Endothelial cell of umbilical vein (primary cell): ENCODE data around the gene SERPINA1. TPM values are rescaled to one million over a fixed set of nuclear protein-coding genes. Genes with fewer than 3 reads are reported as not detected.

ENCODE experiments used
- BruUV-seq: library from RNA; stranded (reverse); fragments of 400-500 nt; replicated peaks from 2 replicates; lab custom pipeline; 2021; lab: Mats Ljungman, UMichigan
- CTCF ChIA-PET: fragments of 300-600, 350-600 bp; sonication (Branson Sonifier 250); formaldehyde crosslinking; loops from one replicate; lab custom pipeline; 2021; ENCODE audit warnings: antibody characterized with exemption, inconsistent platforms; lab: Charles Lee
- POLR2A ChIA-PET: fragments of 300-600, 350-600 bp; sonication (Branson Sonifier 250); formaldehyde crosslinking; loops from one replicate; lab custom pipeline; 2021; ENCODE audit warnings: antibody characterized with exemption, inconsistent platforms; lab: Charles Lee
- DNase-seq: peaks from one replicate; pipeline ENCODE4 v3.0.0-alpha.2; 2011; ENCODE audit warnings: low read depth, low spot score
- FAIRE-seq: peaks from 2 replicates; lab custom pipeline; 2011; peaks lifted over from hg19 to GRCh38; lab: Jason Lieb, UNC
- H2AFZ ChIP-seq: 2 replicates; pipeline ENCODE4 v1.6.0; 2012; ENCODE audit warnings: low read depth, low read length, control low read depth, inconsistent platforms
- H3K27ac ChIP-seq: 2 replicates; pipeline ENCODE4 v1.5.1; 2011; ENCODE audit warnings: low read depth, mild to moderate bottlenecking, control low read depth, low read length, moderate library complexity; ENCODE audit not compliant: insufficient read depth
- H3K27me3 ChIP-seq, 2 experiments: 2 replicates each; pipeline versions ENCODE4 v1.6.0 to v1.6.1; 2011; ENCODE audit warnings: low read length in 2 of 2, mixed read lengths in 1 of 2; ENCODE audit not compliant: control insufficient read depth in 2 of 2, insufficient read depth in 2 of 2
- H3K36me3 ChIP-seq, 2 experiments: 2 replicates in 1 of 2; 3 replicates in 1 of 2; pipeline ENCODE4 v1.5.1; 2011; ENCODE audit warnings: low read length in 2 of 2, mild to moderate bottlenecking in 1 of 2, moderate library complexity in 1 of 2; ENCODE audit not compliant: control insufficient read depth in 2 of 2, insufficient read depth in 2 of 2; ENCODE audit errors: extremely low read depth in 1 of 2
- H3K4me1 ChIP-seq: 3 replicates; pipeline ENCODE4 v1.5.1; 2011; ENCODE audit warnings: mild to moderate bottlenecking, low read length; ENCODE audit not compliant: control insufficient read depth, insufficient read depth; ENCODE audit errors: extremely low read depth
- H3K4me2 ChIP-seq: 2 replicates; pipeline ENCODE4 v1.6.1; 2011; ENCODE audit warnings: low read length, control low read depth, mixed read lengths; ENCODE audit not compliant: insufficient read depth
- H3K4me3 ChIP-seq, 3 experiments: fragments of 200-600 bp in 1 of 3; sonication (generic), shearing (Covaris generic) in 1 of 3; replicated peaks in 1 of 3; 2 replicates each; pipeline ENCODE4 v1.5.1; 2011 to 2016; ENCODE audit warnings: control low read depth in 3 of 3, low read length in 3 of 3, mild to moderate bottlenecking in 2 of 3, inconsistent platforms in 1 of 3, low read depth in 1 of 3, moderate library complexity in 1 of 3; ENCODE audit not compliant: insufficient read depth in 1 of 3
- H3K79me2 ChIP-seq: 2 replicates; pipeline ENCODE4 v1.6.0; 2012; ENCODE audit warnings: low read length, inconsistent platforms; ENCODE audit not compliant: control insufficient read depth, insufficient read depth
- H3K9ac ChIP-seq: replicated peaks from 2 replicates; pipeline ENCODE3; 2011; ENCODE audit warnings: low read length, control low read depth; ENCODE audit not compliant: insufficient read depth; ENCODE audit errors: extremely low read depth
- H3K9me1 ChIP-seq: replicated peaks from 3 replicates; pipeline ENCODE4 v1.6.0; 2011; ENCODE audit warnings: mild to moderate bottlenecking, low read length; ENCODE audit not compliant: control insufficient read depth, insufficient read depth; ENCODE audit errors: extremely low read depth
- H3K9me3 ChIP-seq: replicated peaks from 2 replicates; pipeline ENCODE4 v1.5.1; 2012; ENCODE audit warnings: low read length, inconsistent platforms; ENCODE audit not compliant: control insufficient read depth, insufficient read depth
- H4K20me1 ChIP-seq: replicated peaks from 2 replicates; pipeline ENCODE3; 2011; ENCODE audit warnings: mild to moderate bottlenecking, low read length; ENCODE audit not compliant: control insufficient read depth, insufficient read depth; ENCODE audit errors: extremely low read depth
- EZH2 ChIP-seq: IDR thresholded peaks from 2 replicates; pipeline ENCODE4 v1.6.1; 2012; ENCODE audit warnings: borderline replicate concordance, low read depth, mild to moderate bottlenecking, moderate library complexity, low read length, inconsistent platforms; ENCODE audit not compliant: severe bottlenecking
- FOS ChIP-seq: IDR thresholded peaks from 2 replicates; pipeline ENCODE4 v1.6.1; 2011; ENCODE audit warnings: mild to moderate bottlenecking, low read length, moderate library complexity, borderline replicate concordance; ENCODE audit not compliant: insufficient read depth
- GATA2 ChIP-seq: IDR thresholded peaks from 2 replicates; pipeline ENCODE4 v1.7.0; 2011; ENCODE audit warnings: low read depth, mild to moderate bottlenecking, moderate library complexity, mixed read lengths, low read length; ENCODE audit not compliant: insufficient read length, insufficient read depth
- JUN ChIP-seq: IDR thresholded peaks from 2 replicates; pipeline ENCODE4 v1.6.1; 2011; ENCODE audit warnings: borderline replicate concordance, low read depth; ENCODE audit not compliant: insufficient read length, insufficient read depth
- MAX ChIP-seq: IDR thresholded peaks from 2 replicates; pipeline ENCODE4 v1.6.1; 2011; ENCODE audit not compliant: insufficient read depth, insufficient read length
- MYC ChIP-seq: IDR thresholded peaks from one replicate; pipeline ENCODE4 v1.6.1; 2011; ENCODE audit warnings: mild to moderate bottlenecking, low read depth, low read length
- POLR2A ChIP-seq: IDR thresholded peaks from 2 replicates; pipeline ENCODE4 v1.6.1; 2012; ENCODE audit warnings: low read depth, mild to moderate bottlenecking, control low read depth, low read length
- POLR2AphosphoS5 ChIP-seq: IDR thresholded peaks from 2 replicates; pipeline ENCODE4 v1.6.1; 2012; ENCODE audit warnings: low read depth, mild to moderate bottlenecking, control low read depth, low read length, moderate library complexity; ENCODE audit not compliant: insufficient read depth
- dilution Hi-C: fragments of 300-500 bp; cut with MboI; formaldehyde crosslinking; loops from one replicate; pipeline ENCODE4 v1.15.0; 2019; ENCODE audit warnings: low sequenced_read_pairs; ENCODE audit not compliant: extremely low pct_ligation_motif_present
- intact Hi-C: fragments of 100-400 bp; cut with micrococcal nuclease; formaldehyde crosslinking; loops from one replicate; pipeline ENCODE4 v1.10.0; 2022
- polyA plus RNA-seq, 4 experiments: library from polyadenylated mRNA; depleted of rRNA in 3 of 4; stranded (reverse) in 3 of 4; unstranded in 1 of 4; fragments of >200 nt; gene quantifications; 2 replicates each; pipeline versions ENCODE4 v1.2.1 to v1.2.3, GENCODE V29; 2011 to 2012; ENCODE audit warnings: missing spikeins in 1 of 4
- total RNA-seq: library from RNA; stranded (reverse); gene quantifications from 2 replicates; pipeline ENCODE4 v1.2.3, GENCODE V29; 2021
- TF ChIP-seq, protein P1 (sequence below), 2 donors: IDR thresholded peaks; 1 replicate in 1 of 2; 2 replicates in 1 of 2; pipeline ENCODE4 v1.5.1; 2011; ENCODE audit warnings: low read length in 2 of 2, mild to moderate bottlenecking in 2 of 2, moderate library complexity in 2 of 2, control low read depth in 1 of 2, inconsistent platforms in 1 of 2, low read depth in 1 of 2; ENCODE audit not compliant: insufficient read depth in 1 of 2; ENCODE audit errors: extremely low read depth in 1 of 2

The SERPINA1 gene
- total and polyA plus RNA-seq, 2 donors (not counting 3 experiments of a cell fraction or from before 2014, with no cell fraction given), result not detected

DNA sequence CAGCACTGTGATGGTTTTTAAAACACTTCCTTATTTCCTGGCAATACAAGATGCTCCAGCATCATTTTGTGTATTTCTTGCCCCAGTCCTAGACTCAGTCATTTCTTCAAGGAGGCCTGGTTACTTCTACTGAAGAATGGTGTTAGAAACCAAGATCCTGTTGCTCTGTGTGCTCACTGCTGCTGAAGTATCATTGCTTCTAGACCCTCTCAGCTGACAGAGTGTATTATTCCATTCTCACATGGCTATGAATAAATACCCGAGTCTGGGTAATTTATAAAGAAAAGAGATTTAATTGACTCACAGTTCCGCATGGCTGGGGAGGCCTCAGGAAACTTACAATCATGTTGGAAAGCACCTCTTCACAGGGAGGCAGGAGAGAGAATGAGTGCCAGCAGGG lies 50.4 kb downstream of the SERPINA1 start:
- intact Hi-C loops, result no loop called here
- CTCF ChIA-PET, result no interaction called here
- Histone ChIP-seq H3K4me3 (no peak overlapping the region), H3K9me1 (no peaks in the 10 kb centered on the region), H3K4me2 (no peak overlapping the region), H4K20me1 (no peaks in the 10 kb centered on the region), H3K27ac (no peak overlapping the region), H3K9ac (no peak overlapping the region), H3K27me3 (no peaks in the 10 kb centered on the region), H3K79me2 (no peaks in the 10 kb centered on the region), H3K36me3 (no peaks in the 10 kb centered on the region), H3K9me3 (no peaks in the 10 kb centered on the region), H3K4me1 (no peaks in the 10 kb centered on the region), H2AFZ (no peak overlapping the region)
- DNase-seq (no peak), FAIRE-seq (no peak)
- BruUV-seq, result no TSS peak
- TF ChIP-seq, protein P1, sequence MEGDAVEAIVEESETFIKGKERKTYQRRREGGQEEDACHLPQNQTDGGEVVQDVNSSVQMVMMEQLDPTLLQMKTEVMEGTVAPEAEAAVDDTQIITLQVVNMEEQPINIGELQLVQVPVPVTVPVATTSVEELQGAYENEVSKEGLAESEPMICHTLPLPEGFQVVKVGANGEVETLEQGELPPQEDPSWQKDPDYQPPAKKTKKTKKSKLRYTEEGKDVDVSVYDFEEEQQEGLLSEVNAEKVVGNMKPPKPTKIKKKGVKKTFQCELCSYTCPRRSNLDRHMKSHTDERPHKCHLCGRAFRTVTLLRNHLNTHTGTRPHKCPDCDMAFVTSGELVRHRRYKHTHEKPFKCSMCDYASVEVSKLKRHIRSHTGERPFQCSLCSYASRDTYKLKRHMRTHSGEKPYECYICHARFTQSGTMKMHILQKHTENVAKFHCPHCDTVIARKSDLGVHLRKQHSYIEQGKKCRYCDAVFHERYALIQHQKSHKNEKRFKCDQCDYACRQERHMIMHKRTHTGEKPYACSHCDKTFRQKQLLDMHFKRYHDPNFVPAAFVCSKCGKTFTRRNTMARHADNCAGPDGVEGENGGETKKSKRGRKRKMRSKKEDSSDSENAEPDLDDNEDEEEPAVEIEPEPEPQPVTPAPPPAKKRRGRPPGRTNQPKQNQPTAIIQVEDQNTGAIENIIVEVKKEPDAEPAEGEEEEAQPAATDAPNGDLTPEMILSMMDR (IDR thresholded peaks at IDR 0.05; ENCODE audit: extremely low read depth in 1 of 2, insufficient read depth in 1 of 2, low read depth in 1 of 2, low read length in 2 of 2), result no peak
- no peak for TF ChIP-seq GATA2
- TF ChIP-seq EZH2, result no peak
- TF ChIP-seq MAX, result no peak
- TF ChIP-seq FOS, result no peak
- TF ChIP-seq MYC, result no peak
- TF ChIP-seq POLR2AphosphoS5, result no peak
- no peak for TF ChIP-seq POLR2A
- no peak for TF ChIP-seq JUN
- dilution Hi-C loops, result no loop called here
- POLR2A ChIA-PET, result no interaction called here
